Vagina (tissue), 2 donors: ENCODE data around the gene CD300LB.

ENCODE experiments used
- POLR2A ChIP-seq, 2 donors: fragments of 450-650 bp; IDR thresholded peaks; one replicate each; pipeline ENCODE4 v1.6.1; 2017; ENCODE audit warnings: antibody characterized with exemption in 2 of 2, mild to moderate bottlenecking in 2 of 2, moderate library complexity in 2 of 2
- POLR2AphosphoS5 ChIP-seq, 2 donors: sonication (generic); formaldehyde crosslinking; IDR thresholded peaks; one replicate each; pipeline ENCODE4 v1.9.0; 2017; ENCODE audit warnings: antibody characterized with exemption in 2 of 2, mild to moderate bottlenecking in 2 of 2, low read depth in 1 of 2; ENCODE audit not compliant: insufficient read depth in 1 of 2

- TF ChIP-seq POLR2AphosphoS5 (IDR thresholded peaks at IDR 0.05; ENCODE audit: insufficient read depth in 1 of 2, low read depth in 1 of 2) (no peak), POLR2A (IDR thresholded peaks at IDR 0.05) (no peak)
Measured at GRCh38 chr17:74527081-74527480, 4.2 kb downstream of the CD300LB start.
